Measurements from ENCODE around the gene RNU2-1. TPM values are rescaled to one million over a fixed set of nuclear protein-coding genes. Genes with fewer than 3 reads are reported as not detected.

RNU2-1 gene
- total RNA-seq, 4 donors from 2014 or later, result not detected

DNA sequence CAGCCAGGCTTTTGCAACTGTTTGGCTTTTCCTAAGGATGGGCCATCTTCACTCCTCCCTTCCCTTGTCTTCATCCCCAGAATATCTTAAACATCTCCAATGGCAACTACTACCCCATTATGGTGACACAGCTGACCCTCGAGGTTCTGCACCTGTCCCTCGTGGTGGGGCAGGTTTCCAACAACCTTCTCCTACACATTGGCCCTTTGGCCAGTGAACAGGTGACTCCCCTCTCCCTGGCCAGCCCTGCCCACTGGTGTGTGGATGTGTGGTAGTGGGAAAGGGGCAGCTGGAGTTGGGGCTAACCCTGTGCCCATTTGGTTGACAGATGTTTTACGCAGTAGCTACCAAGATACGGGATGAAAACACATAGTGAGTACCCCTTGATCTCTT, 17.4 kb downstream of the RNU2-1 start:
- Histone ChIP-seq H3K36me3 (peaks cover 6 to 7% of the 10 kb centered on the region in 2 donors), H3K4me3 (replicated peaks in 1 of 3) (no peak overlapping the region), H3K4me1 (peaks cover 13 to 22% of the 10 kb centered on the region in 2 donors), H3K27me3 (no peaks in the 10 kb centered on the region), H3K27ac (no peak overlapping the region), H3K9me3 (no peaks in the 10 kb centered on the region)
- no peak for DNase-seq
- WGBS, 2 donors, result 98 to 100% methylated on average over 4 of the region's 4 CpGs
- intact Hi-C loops (cut with DNase I), result no loop called here
- TF ChIP-seq POLR2A (IDR thresholded peaks at IDR 0.05), result no peak
- no peak for TF ChIP-seq CTCF (IDR thresholded peaks at IDR 0.05)

GRCh38 chr17:43215341-43215740, 18.4 kb downstream of the RNU2-1 start:
- TF ChIP-seq POLR2A (IDR thresholded peaks at IDR 0.05) (no peak), CTCF (IDR thresholded peaks at IDR 0.05) (no peak)
- intact Hi-C loops (cut with DNase I), result no loop called here
- Histone ChIP-seq H3K4me1 (peaks cover 10 to 21% of the 10 kb centered on the region in 2 donors), H3K27ac (no peak overlapping the region), H3K4me3 (replicated peaks in 1 of 3) (no peak overlapping the region), H3K36me3 (peaks cover 6 to 7% of the 10 kb centered on the region in 2 donors), H3K27me3 (no peaks in the 10 kb centered on the region), H3K9me3 (no peaks in the 10 kb centered on the region)
- no peak for DNase-seq
- 92 to 94% methylated on average over 3 of the region's 3 CpGs for WGBS, 2 donors

DNA sequence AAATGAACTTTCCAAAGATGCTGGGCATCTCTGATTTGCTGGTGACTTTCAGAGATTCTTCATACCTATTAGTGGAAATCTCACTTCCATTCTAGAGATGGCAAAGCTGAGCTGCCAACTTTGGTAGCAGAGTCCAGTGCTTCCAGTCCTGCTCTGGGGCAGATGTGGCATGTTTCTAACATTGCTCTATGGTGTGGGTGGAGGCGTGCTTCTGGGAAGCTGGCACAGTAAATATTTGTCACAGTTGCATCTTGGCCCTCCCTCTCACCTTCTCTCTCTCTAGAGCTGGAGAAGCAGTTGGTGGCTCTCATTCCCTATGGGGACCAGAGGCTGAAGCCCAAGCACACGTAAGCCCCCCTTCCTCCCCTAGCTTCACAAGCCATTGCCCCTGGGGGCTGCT, 20.2 kb downstream of the RNU2-1 start:
- TF ChIP-seq CTCF (IDR thresholded peaks at IDR 0.05) (no peak), POLR2A (IDR thresholded peaks at IDR 0.05) (no peak)
- no peak for DNase-seq
- WGBS, 2 donors, result 98% methylated on average over 2 of the region's 2 CpGs
- H3K4me3 ChIP-seq (replicated peaks in 1 of 3), result no peak overlapping the region
- H3K9me3 ChIP-seq, result no peaks in the 10 kb centered on the region
- no peaks in the 10 kb centered on the region for H3K27me3 ChIP-seq
- intact Hi-C loops (cut with DNase I), result no loop called here
- no peak overlapping the region for H3K27ac ChIP-seq
- peaks cover 10 to 15% of the 10 kb centered on the region in 2 donors for H3K36me3 ChIP-seq
- H3K4me1 ChIP-seq, result peaks cover 7 to 13% of the 10 kb centered on the region in 2 donors

DNA sequence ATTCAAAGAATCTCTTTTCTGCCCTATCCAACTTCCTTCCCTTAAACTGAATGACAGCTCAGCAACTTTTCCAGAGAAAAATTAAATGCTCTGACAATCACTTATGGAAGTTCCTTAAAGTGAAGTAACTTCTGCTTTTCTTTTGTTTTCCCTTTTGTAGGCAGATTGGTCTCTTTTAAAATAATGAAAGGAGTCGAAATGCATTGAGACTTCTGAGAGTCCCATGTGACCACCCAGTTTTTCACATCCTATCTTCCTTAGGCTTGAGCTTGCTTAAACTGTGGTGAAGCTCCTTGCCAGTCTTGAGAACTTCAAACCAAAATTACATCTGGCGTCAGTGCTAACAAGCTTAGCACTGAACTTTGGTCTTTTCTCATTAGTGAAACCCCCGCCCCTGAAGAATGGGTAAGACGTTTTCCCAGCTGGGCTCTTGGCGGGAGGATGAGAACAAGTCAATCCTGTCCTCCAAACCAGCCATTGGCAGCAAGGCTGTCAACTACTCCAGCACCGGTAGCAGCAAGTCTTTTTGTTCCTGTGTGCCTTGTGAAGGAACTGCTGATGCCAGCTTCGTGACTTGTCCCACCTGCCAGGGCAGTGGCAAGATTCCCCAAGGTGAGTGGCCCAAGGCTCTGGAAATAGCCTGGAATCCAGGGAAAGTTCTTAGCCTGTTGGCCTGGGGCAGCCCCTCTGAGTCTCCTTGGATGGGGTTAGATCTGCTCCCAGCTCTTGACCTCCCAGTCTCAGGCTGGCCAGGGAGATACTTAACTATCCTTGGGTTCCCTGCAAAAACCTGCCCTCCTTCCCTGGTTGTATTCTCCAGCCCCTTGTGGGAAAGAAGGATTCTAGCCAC, 20.9 kb downstream of the RNU2-1 start:
- Histone ChIP-seq H3K4me1 (peaks cover 7 to 13% of the 10 kb centered on the region in 2 donors), H3K9me3 (no peaks in the 10 kb centered on the region), H3K27ac (no peak overlapping the region), H3K4me3 (replicated peaks in 1 of 3) (no peak overlapping the region), H3K36me3 (peaks cover 10 to 20% of the 10 kb centered on the region in 2 donors), H3K27me3 (no peaks in the 10 kb centered on the region)
- DNase-seq, result no peak
- intact Hi-C loops (cut with DNase I), result no loop called here
- 73 to 76% methylated on average over 6 to 7 of the region's 7 CpGs for WGBS, 2 donors
- TF ChIP-seq CTCF (IDR thresholded peaks at IDR 0.05) (no peak), POLR2A (IDR thresholded peaks at IDR 0.05) (no peak)
